ENCODE data around the gene SIL1.

GRCh38 chr5:139022528-139022927 is 175.6 kb downstream of the SIL1 start:
- TF ChIP-seq POLR2A (IDR thresholded peaks at IDR 0.05; ENCODE audit: low read depth, low read length) (no peak), CTCF (conservative IDR thresholded peaks at IDR 0.05; ENCODE audit: low read depth, low read length) (no peak), BHLHE40 (IDR thresholded peaks at IDR 0.05; ENCODE audit: low read depth, low read length) (no peak), FOS (IDR thresholded peaks at IDR 0.05; ENCODE audit: low read depth, low read length) (no peak), CEBPB (IDR thresholded peaks at IDR 0.05; ENCODE audit: low read depth, low read length) (no peak)
